ENCODE results near the gene KDELR1.

GRCh38 chr19:48413879-48414587 lies 22.7 kb upstream of the KDELR1 start:
- TF ChIP-seq POLR2AphosphoS5 (IDR thresholded peaks at IDR 0.05; ENCODE audit: low read depth, low read length) (no peak), POLR2A (IDR thresholded peaks at IDR 0.05; ENCODE audit: low read depth, low read length) (no peak), TAF1 (IDR thresholded peaks at IDR 0.05; ENCODE audit: low read depth, low read length) (no peak)
